HK-2 (cell line): ENCODE results near the gene KIF3A.

Experiments
- DNase-seq: peaks from one replicate; pipeline ENCODE4 v3.0.0-alpha.2; 2018; ENCODE audit not compliant: unreplicated experiment

Gene KIF3A

DNA sequence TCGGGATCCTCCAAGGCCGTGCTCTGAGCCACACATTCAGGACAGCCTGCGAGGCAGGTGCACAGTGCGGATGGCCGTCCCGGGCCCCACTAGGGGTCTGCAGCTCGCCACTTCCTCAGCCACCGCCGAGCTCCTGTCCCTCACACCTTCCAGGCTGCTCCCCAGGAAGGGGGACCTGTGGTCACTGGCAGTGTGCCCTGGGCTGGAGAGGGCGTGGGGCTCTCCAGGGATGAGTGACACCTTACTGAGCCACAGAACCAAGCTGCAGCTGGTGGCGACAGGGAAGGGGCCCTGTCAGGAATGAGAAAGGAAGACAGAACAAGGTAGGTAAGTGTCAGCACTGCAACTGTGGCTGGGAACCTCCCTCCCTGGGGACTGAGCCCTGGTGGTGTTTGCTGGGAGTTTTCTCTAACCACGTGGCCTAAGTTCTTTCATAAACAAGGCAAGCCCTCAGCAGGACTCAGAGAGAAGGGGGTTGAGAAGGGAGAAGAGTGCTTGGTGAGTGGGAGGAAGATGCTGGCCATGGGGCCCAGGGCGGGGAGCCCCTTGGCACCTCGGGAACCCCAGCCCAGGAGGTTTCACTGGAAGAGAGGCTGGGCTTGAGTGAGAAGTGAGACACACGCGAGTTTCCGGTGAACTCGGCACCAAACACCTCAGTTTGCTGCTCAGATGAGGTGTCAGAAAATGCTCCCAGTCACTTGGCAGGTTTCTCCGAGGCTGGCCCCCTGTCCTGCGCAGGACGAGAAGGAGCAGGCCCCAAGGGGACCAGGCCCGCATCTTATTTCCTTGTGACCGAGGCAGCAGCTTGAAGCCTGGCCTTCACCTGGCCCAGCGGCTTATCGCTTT, 74.2 kb downstream of the KIF3A start:
- DNase-seq = no peak

- DNase-seq = no peak
Observed at GRCh38 chr5:132662004-132662401, 75.3 kb downstream of the KIF3A start.

DNA sequence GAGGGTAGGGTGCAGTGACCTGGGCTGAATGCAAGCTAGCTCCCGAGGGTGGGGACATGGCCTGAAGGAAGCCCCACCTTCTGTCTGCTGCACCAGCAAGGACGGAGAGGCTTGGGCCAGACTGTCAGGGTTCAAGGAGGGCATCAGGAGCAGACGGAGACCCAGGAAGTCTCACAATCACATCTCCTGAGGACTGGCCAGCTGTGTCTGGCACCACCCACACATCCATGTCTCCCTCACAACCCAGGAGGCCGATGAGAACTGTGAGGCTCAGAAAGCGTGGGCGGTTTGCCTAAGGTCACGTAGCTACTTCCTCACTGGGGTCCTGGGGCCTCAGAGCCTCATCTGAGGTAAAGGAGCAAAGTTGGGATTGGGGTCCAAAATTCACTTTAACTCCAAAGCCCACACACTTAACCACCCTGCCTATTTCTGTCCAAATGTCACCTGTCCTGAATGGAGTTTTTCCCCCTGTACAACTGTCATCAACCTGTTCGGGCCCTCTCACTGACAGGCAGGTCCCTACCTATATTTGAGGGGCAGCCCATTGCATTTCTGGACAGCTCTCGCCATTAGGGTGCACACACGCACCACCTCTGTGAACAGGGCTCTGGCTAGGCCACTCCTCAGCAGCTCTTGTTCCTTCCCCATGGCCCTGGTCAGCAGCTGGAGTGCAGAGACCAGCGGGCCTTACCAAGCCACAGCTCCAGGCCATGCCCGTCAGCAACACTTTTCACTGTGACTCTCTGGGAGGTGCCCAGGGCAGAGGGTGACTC, 75.9 kb downstream of the KIF3A start:
- DNase-seq = no peak

- no peak for DNase-seq
Observed at GRCh38 chr5:132659598-132660493, 77.5 kb downstream of the KIF3A start.

DNA sequence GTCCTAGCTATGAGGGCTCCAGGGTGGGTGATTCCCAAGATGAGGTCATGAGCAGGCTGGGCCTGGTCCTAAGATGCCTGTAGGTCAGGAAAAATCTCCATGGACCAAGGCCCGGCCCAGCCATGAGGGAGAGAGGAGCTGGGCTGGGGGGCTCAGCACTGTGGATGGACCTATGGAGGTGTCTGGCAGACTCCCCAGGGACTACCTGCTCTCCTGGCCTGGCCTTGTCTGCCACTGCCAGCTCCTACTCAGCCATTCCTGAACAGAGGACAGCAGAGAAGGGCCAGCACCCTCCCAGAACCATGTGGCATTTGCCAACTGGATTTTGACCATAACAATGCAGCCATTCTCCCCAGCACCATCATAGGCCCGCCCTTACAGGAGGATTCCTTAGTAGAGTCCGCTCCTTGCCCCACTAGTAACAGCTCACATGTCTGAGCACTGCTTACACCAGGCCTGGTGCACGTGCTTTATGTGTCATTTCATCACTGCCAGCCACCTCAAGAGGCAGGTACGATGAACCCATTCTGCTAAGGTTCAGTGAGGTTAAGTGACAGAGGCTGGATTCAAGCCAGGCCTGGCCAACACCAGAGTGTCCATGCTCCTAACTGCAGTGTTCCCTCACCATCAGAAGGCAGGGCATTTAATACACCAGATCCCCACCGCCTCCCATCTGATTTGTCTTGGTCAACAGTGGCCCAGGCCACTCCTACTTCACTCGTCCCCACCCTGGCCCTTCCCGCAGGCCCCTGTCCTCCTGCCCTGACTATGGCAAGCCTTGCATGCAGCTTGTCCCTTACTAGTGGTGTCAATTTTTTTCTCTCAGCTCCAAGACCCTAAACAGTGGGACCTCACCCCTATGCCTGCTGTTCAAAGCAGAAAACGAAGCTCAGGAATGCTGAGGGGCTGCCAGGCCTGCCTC, 78.7 kb downstream of the KIF3A start:
- DNase-seq = no peak

DNA sequence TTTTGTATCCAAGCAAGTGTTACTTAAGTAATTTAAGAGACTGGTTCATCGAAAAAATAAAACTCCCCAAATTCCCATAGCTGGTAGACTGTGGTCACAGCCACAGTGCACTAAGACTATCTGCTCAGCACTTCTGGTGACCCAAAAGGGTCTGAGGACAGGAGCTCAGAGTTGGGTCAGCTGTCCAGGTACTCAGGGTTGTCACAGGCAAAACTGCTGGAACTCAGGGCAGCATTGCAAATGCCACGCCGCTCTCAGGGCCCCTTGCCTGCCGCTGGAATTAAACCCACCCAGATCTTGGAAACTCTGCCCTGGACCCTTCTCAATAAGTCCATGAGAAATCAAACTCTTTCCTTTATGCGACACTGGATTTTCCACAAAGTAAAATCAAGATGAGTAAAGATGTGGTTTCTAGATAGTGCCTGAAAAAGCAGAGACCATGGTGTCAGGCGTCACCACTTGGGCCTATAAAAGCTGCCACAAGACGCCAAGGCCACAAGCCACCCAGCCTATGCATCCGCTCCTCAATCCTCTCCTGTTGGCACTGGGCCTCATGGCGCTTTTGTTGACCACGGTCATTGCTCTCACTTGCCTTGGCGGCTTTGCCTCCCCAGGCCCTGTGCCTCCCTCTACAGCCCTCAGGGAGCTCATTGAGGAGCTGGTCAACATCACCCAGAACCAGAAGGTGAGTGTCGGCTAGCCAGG, 79.5 kb downstream of the KIF3A start, which contains the start of gene IL13:
IL13 (plus strand) TSS at position 498 of the 705 bp plus-strand sequence; CDS start at position 512, 14 bp downstream.
- no peak for DNase-seq

DNA sequence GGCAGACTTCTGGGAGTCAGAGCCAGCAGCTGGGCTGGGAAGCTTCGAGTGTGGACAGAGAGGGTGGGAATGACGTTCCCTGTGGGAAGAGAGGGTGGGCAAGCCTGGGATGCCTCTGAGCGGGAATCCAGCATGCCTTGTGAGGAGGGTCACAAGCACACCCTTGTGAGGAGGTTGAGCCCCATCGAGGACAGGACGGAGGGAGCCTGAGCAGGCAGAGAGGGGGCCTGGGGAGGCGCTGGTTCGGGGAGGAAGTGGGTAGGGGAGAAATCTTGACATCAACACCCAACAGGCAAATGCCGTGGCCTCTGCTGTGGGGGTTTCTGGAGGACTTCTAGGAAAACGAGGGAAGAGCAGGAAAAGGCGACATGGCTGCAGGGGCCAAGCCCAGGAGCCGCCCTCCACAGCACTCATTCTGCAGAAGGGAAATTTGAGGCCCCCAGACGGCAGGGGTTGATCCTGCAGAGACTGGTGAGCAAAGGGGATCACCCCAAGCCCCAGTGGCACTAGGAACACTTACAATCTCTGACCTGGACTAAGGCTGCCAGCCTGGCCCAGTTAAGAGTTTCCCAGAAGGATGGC, 80.5 kb downstream of the KIF3A start:
- DNase-seq = no peak

- no peak for DNase-seq
Observed at GRCh38 chr5:132655821-132656773, 81.2 kb downstream of the KIF3A start.

GRCh38 chr5:132653716-132654115, 83.6 kb downstream of the KIF3A start:
- DNase-seq = no peak

GRCh38 chr5:132651838-132652469, 85.4 kb downstream of the KIF3A start:
- no peak for DNase-seq

DNA sequence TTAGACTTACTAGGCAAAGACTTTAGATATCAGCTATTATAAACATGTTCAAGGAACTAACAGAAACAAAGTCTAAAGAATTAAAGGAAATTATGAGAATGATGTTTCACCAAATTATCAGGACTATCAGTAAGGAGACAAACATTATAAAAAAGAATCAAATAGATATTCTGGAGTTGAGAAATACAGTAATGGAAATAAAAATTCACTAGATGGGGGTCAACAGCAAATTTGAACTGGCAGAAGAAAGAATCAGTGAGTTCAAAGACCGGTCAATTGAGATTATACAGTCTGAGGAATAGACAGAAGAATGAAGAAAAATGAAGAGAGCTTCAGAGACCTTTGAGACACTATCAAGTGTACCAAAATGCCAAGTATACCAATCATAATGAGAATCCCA, 89.0 kb downstream of the KIF3A start:
- DNase-seq = no peak

- DNase-seq = no peak
Observed at GRCh38 chr5:132647473-132647872, 89.9 kb downstream of the KIF3A start.

GRCh38 chr5:132646583-132647266, 90.6 kb downstream of the KIF3A start:
- no peak for DNase-seq

DNA sequence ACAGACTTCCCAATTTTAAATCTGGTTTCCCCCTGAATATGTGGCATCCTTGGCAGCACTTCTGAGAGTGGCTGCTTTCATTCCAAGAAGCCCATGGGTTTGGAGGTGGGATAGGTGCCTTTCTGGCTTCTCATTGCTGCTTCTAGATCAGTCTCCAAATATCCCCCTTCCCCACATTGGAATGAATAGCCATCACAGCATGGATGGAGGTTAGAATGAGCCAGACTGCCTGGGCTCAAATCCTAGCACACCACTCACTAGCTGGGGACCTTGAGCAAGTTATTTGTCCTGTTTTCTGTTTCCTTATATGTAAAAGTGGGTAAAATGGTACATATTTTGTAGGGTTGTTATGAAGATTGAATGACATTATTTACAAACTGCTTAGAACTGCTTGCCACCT, 93.2 kb downstream of the KIF3A start:
- no peak for DNase-seq
